ENCODE measurements around the gene TFR2.

TFR2 gene

DNA sequence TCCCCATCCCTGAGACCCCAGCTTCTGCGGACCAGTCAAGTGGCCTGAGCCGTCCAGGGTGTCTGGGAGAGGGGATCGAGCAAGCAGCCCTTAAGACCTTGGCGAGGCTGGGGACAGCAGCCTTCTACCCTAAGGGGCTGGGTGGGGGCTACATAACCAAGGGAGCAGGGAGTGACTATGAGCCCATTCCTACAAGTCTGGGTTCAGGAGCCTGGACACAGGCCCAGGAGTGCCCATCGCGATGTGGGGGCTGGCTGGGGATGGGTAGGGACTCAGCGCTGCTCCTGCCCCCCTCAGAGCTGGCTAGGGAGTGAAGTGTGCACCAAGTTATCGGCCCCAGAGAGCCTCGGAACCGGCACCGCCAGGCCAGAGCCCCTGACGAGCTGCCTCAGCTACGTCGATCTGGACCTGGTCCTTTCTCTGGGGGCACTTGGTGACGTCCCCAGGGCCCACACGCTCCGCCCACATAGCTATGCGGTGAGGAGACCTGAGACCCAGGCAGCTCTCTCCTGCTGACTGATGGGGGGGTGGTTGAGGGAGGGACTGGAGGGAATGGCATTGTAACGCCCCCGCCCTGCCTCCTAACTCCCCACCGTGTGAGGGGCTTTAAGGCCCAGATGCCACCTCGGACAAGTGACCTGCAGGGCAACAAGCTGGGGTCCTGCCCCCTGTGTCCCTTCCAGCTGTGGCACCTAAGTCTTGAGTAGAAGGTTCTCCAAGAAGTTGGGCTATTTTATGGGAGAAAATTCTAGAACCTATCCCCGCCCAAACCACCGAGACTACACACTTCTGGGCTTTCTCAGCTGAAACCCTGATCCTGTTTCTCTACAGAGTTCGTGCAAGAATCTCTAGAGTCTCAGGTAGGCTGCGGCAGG is 70.2 kb downstream of the TFR2 start:
- DNase-seq, result no peak

All from OCI-M1 (cell line).